Cortex of kidney (tissue), 1 donor: ENCODE data around the gene MIPEP.
"Not testable (repeated sequence)": the region's sequence is repeated elsewhere in the genome, so short reads cannot be mapped to it uniquely, and the experiment has no call there.

Source experiments
- DNase-seq: peaks from one replicate; lab custom pipeline; 2025; lab: John Stamatoyannopoulos, UW

MIPEP gene

GRCh38 chr13:23889615-23890607, 711 bp upstream of the MIPEP start:
- DNase-seq: no peak

- not testable (repeated sequence) for DNase-seq
Observed at GRCh38 chr13:23884361-23884760, 4.8 kb downstream of the MIPEP start.

GRCh38 chr13:23883255-23883654, 5.9 kb downstream of the MIPEP start:
- no peak for DNase-seq

GRCh38 chr13:23881402-23881800, 7.8 kb downstream of the MIPEP start:
- not testable (repeated sequence) for DNase-seq

GRCh38 chr13:23880493-23881401, 8.5 kb downstream of the MIPEP start:
- DNase-seq: not testable (repeated sequence)

GRCh38 chr13:23877286-23877685, 11.9 kb downstream of the MIPEP start:
- DNase-seq: no peak

GRCh38 chr13:23876265-23876664, 12.9 kb downstream of the MIPEP start:
- no peak for DNase-seq

GRCh38 chr13:23871616-23872220, 17.5 kb downstream of the MIPEP start:
- no peak for DNase-seq

GRCh38 chr13:23870356-23871140, 18.7 kb downstream of the MIPEP start:
- no peak for DNase-seq

- DNase-seq: no peak
Observed at GRCh38 chr13:23868521-23868920, 20.7 kb downstream of the MIPEP start.

- DNase-seq: no peak
Observed at GRCh38 chr13:23867027-23867491, 22.1 kb downstream of the MIPEP start.

- no peak for DNase-seq
Observed at GRCh38 chr13:23866420-23867026, 22.7 kb downstream of the MIPEP start.

- no peak for DNase-seq
Observed at GRCh38 chr13:23865906-23866305, 23.3 kb downstream of the MIPEP start.

- no peak for DNase-seq
Observed at GRCh38 chr13:23865026-23865425, 24.2 kb downstream of the MIPEP start.

GRCh38 chr13:23861310-23861709, 27.9 kb downstream of the MIPEP start:
- DNase-seq: no peak

- no peak for DNase-seq
Observed at GRCh38 chr13:23859904-23860303, 29.3 kb downstream of the MIPEP start.

GRCh38 chr13:23859455-23859854, 29.7 kb downstream of the MIPEP start:
- no peak for DNase-seq

GRCh38 chr13:23858546-23858945, 30.7 kb downstream of the MIPEP start:
- no peak for DNase-seq

GRCh38 chr13:23856008-23856750, 33.0 kb downstream of the MIPEP start:
- no peak for DNase-seq

- DNase-seq: no peak
Observed at GRCh38 chr13:23855360-23855759, 33.8 kb downstream of the MIPEP start.
